Adipocyte (in vitro differentiated cells): Measurements from ENCODE around the gene PSD.

Experiments used
- DNase-seq: peaks from one replicate; pipeline ENCODE4 v3.0.0-alpha.2; 2015; ENCODE audit warnings: low read depth
- H3K27me3 ChIP-seq: replicated peaks from 2 replicates; pipeline ENCODE4 v1.7.0; 2013; ENCODE audit warnings: mild to moderate bottlenecking, low read length, moderate library complexity; ENCODE audit not compliant: control insufficient read depth, insufficient read depth
- H3K36me3 ChIP-seq: 2 replicates; pipeline ENCODE4 v1.7.0; 2013; ENCODE audit warnings: low read length, mild to moderate bottlenecking, moderate library complexity; ENCODE audit not compliant: control insufficient read depth, insufficient read depth, severe bottlenecking
- H3K4me1 ChIP-seq: 2 replicates; pipeline ENCODE4 v1.7.0; 2013; ENCODE audit warnings: mild to moderate bottlenecking, low read length, moderate library complexity; ENCODE audit not compliant: control insufficient read depth, insufficient read depth
- H3K4me3 ChIP-seq: 2 replicates; pipeline ENCODE4 v1.7.0; 2013; ENCODE audit warnings: mild to moderate bottlenecking, low read length, moderate library complexity
- H3K9ac ChIP-seq: 2 replicates; pipeline ENCODE4 v1.7.0; 2013; ENCODE audit warnings: mild to moderate bottlenecking, low read length, moderate library complexity
- H3K9me3 ChIP-seq: 2 replicates; pipeline ENCODE4 v1.7.0; 2013; ENCODE audit warnings: mild to moderate bottlenecking, low read length, moderate library complexity; ENCODE audit not compliant: control insufficient read depth

Gene PSD

DNA sequence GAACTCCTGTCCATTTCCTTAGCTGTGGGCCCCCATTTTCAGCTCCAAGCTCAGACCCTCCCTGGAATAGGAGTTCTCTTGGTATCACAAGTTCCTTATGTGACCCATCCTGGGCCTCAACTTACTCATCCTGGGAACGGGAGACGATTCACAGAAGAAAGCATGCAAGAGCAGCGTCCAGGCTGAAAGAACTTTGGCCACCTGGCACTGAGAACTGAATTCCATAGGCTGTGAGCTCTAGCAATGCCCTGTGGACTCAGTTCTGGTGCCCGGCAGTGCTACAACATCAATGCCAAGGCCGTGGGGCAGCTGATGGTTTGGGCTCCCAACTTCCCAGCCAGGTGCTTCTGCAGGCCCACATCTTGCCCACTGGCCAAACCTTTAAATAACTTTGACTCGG, 17.7 kb upstream of the PSD start:
- no peak for DNase-seq
- Histone ChIP-seq H3K4me1 (peaks cover 24% of the 10 kb centered on the region), H3K9ac (no peak overlapping the region), H3K4me3 (no peak overlapping the region), H3K36me3 (no peaks in the 10 kb centered on the region), H3K27me3 (no peaks in the 10 kb centered on the region), H3K9me3 (no peaks in the 10 kb centered on the region)

DNA sequence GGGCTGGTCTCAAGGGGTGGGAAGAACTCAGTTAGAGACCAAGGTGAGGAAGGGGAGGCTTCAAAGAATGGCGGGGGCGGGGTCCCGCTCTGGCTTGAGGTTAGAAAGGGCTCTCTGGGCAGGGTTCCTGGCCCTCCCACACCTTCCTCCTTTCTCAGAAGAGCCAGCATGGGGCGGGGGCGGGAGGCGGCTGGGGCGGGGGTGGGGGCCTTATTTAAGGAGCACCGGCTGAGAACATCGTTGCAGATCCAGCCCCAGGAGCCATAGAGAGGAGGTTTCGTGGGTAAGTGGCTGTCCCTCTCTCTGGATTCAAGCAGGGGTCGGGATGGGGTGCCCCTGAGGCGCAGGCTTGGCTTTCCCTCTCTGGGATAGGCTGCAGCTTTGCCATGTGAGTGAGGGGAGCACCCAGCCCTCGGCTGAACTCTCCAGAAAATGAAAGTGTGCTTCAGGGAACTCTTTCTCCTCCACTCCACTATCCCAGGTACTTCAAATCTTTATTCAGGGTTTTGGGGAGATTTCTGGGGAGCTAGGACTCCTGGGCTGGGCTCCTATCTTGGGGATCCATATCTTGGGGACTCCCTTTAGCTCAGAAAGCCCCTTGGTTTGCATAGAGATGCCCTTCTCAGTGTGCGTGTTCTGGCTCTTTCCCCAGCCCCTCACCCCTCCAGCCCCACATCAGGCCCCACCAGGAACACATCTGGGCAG, 17.1 kb upstream of the PSD start:
- DNase-seq: peak; percentile 44
- peak overlapping the region; percentile 62 for H3K4me3 ChIP-seq

DNA sequence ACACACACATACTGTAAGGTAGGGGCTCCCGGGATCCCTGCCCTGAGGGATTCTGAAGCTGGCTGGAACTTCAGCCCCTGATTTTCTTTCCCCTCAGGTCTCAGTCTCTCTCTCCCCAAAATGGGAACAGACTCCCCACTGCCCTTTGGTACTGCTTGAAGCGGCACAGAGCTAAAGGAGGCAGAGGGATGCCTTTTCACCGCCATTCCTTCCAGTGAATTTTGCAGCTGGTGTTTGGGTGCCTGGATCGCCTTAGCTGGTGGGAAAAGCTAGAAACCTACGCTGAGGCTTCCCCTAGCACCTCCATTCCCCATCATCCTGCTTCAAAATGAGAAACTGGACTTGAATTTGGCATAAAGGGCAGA, 16.5 kb upstream of the PSD start:
- peak overlapping the region; percentile 43 for H3K9ac ChIP-seq
- H3K4me1 ChIP-seq: peaks cover 26% of the 10 kb centered on the region
- H3K4me3 ChIP-seq: peak overlapping the region; percentile 42
- H3K27me3 ChIP-seq: no peaks in the 10 kb centered on the region
- no peak for DNase-seq
- no peaks in the 10 kb centered on the region for H3K9me3 ChIP-seq
- peaks cover 3% of the 10 kb centered on the region for H3K36me3 ChIP-seq

More for the DNA sequence above, 17.1 kb upstream of the PSD start:
- H3K4me1 ChIP-seq: peaks cover 26% of the 10 kb centered on the region
- peak overlapping the region; percentile 49 for H3K9ac ChIP-seq
- peaks cover 2% of the 10 kb centered on the region for H3K36me3 ChIP-seq
- H3K27me3 ChIP-seq: no peaks in the 10 kb centered on the region
- H3K9me3 ChIP-seq: no peaks in the 10 kb centered on the region

DNA sequence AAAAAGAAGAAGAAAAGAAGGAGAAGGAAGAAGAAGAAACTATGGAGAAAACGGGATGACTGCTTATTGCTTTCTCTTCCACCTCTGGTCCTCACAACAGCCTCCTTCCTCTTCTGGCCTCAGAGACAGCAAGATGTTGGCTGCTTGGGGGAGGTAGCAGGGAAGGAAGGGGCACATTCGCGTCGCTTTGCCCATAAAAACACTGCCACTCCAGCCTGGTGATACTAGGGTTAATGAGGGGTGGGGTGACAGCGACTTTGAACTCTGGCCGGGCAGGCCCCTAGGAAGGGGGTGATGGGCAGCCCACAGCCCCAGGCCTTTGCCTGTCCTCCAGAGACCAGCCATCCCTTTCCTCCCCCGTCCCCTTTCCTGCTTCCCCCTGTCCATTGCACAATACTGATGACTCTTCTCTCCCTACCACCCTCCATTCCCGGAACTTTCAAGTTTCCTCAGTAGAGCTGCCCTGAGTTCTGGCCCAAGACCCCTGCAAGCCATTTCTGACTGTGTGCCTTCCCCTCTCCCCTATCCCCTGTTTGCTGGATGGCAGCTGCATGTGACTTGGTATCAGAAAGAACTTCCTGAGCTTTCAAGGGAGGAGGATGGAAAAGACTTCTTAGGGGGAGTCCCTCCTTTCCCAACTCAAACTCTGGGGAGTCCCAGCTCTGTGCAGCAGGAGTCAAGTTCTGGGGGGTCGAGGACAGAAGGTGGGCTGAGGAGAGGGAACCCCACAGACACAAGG, 16.0 kb upstream of the PSD start:
- Histone ChIP-seq H3K4me3 (peak overlapping the region; percentile 42), H3K9me3 (no peaks in the 10 kb centered on the region), H3K36me3 (peaks cover 3% of the 10 kb centered on the region), H3K4me1 (peaks cover 26% of the 10 kb centered on the region), H3K27me3 (no peaks in the 10 kb centered on the region), H3K9ac (peak overlapping the region; percentile 43)
- DNase-seq: peak; percentile 77

DNA sequence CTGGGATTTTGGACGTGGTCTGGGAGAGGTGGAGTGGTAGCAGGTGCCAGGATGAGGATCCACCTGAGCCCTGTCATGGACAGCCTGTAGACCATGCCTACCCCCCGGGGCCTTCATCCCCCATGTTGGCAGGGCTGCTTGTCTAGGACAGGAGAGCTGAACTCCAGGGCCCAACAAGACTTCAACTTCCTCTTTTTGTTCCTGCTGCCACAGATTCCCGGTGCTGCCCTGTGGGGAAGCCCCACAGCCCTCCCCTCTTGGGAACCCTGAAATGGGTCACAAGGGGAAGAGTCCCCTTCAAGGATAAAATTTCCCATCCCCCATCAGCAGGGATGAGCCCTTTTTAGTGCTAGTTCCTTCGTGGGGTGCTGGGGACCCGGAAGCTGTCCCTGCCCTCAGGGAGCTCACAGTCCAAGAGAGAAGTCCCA, 15.0 kb upstream of the PSD start:
- Histone ChIP-seq H3K9ac (no peak overlapping the region), H3K4me3 (no peak overlapping the region), H3K36me3 (peaks cover 3% of the 10 kb centered on the region), H3K27me3 (no peaks in the 10 kb centered on the region), H3K4me1 (peaks cover 26% of the 10 kb centered on the region), H3K9me3 (no peaks in the 10 kb centered on the region)
- no peak for DNase-seq

DNA sequence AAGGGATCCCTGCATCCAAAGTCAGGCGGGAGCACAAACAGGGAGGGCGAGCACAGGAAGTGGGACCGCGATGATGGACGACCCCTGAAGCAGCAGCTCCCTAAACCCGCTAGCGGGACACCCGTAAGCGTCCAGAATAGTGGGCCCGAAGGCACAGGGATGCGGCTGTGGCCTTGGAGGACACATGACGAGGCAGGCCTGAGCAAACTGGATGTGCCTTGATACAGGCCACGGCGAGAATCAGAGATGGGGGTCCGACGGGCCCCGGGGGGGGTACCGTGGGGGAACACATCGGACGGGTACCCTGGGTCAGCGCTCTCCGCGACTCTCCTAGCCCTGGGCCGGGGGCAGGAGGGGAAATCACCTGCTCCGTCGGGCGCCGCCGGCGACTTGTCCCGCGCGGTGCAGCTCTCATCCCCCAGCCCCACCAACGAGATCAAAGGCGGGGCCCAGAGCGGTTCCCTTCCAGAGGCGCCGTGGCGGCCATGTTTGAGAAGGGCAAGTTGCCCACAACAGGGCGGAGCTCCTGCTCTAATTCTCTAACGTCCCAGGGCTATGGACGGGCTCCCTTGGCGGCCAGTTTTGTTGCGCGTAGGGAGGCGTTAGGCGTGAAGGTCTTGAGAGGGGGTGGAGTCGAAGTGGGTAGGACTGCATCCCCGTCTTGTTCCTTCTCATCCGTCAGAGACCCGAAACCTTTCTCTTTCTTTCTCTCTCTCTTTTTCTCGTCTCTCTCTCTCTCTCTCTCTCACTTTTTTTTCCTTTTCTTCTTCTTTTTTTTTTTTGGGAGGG, 13.8 kb upstream of the PSD start, which contains the start of gene CUEDC2:
CUEDC2 (minus strand) TSS at position 413 of the 789 bp plus-strand sequence. CDS start 7,386 bp downstream, outside the sequence.
- Histone ChIP-seq H3K4me1 (peaks cover 26% of the 10 kb centered on the region), H3K27me3 (no peaks in the 10 kb centered on the region), H3K36me3 (peaks cover 3% of the 10 kb centered on the region), H3K9ac (peak within 1 kb of the TSS; percentile 99), H3K9me3 (no peaks in the 10 kb centered on the region), H3K4me3 (peak within 1 kb of the TSS; percentile 98)
- peak; percentile 99 for DNase-seq

DNA sequence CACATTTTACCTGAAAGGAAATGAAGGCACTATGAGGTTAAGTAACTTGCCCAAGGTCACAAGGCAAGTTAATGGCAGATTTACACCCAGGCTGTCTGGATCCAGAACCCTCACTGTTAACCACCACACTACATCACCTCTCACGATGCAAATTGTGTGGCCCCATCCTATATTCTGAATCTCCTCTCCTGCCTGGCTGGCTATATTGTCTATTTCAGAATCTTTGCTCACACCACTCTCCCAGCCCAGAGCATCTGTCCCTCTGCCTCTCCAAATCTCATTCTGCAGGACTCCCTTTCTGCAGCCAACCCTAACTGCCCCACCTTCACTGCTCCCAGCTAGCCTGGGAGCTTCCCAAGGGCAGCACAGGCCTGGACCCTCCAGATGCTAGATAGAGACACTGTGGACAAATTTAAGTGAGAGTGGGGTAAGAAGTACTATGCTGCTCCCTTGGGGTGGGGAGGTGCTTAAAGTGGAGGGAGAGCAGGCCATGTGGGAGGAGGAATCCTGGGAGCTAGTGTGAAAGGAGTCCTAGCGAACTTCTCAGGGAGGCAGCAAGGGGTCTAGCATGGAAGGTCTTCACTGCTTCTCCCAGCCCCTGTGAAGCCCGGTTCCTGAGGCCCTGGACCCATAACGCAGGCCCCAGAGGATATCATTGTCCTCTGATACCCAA, 13.0 kb upstream of the PSD start:
- Histone ChIP-seq H3K36me3 (peaks cover 3% of the 10 kb centered on the region), H3K9me3 (no peaks in the 10 kb centered on the region), H3K9ac (peak overlapping the region; percentile 99), H3K4me1 (peaks cover 26% of the 10 kb centered on the region), H3K4me3 (peak overlapping the region; percentile 98), H3K27me3 (no peaks in the 10 kb centered on the region)
- peak; percentile 51 for DNase-seq

DNA sequence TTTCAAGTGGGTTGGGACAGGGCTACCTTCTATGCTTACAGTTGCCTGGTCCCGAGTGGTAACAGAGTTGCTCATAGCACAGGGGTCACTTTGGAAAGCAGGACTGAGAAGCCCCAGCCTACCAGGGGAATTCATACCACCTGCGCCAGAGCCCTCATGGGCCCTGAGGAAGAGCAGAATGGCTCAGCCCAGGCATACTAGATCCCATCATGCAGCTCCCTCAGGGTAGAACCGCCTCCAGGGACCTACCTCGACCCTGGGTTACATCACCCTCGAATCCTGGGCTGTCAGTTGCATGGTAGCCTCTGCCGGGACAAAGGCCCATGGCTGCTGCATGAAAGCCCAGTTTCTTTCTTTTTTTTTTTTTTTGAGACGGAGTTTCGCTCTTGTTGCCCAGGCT, 10.9 kb upstream of the PSD start:
- Histone ChIP-seq H3K27me3 (no peaks in the 10 kb centered on the region), H3K4me1 (peaks cover 13% of the 10 kb centered on the region), H3K4me3 (no peak overlapping the region), H3K9me3 (no peaks in the 10 kb centered on the region), H3K36me3 (peaks cover 8% of the 10 kb centered on the region), H3K9ac (no peak overlapping the region)
- DNase-seq: no peak

DNA sequence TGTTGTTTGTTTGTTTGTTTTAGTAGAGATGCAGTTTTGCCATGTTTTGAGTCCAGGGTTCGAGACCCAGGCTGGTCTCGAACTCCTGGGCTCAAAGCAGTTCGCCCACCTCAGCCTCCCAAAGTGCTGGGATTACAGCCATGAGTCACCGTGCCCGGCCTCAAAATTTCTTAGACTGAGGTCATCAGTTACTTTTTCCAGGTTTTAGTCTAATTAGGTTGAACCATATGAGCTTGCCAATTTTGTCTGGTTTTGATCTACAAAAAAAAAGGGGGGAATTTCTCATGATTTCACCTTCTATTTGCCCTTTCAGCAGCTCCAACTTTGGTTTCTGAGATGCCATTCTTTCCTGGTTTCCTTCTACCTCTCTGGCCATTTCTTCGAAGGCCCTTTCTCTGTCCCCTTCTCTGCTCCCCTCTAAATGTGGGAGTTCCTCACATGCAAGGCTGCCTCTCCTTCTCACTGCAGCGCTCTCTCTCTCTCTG, 8.3 kb upstream of the PSD start:
- DNase-seq: no peak
- Histone ChIP-seq H3K9me3 (no peaks in the 10 kb centered on the region), H3K4me1 (peaks cover 19% of the 10 kb centered on the region), H3K27me3 (no peaks in the 10 kb centered on the region), H3K9ac (no peak overlapping the region), H3K4me3 (no peak overlapping the region), H3K36me3 (peaks cover 23% of the 10 kb centered on the region)

DNA sequence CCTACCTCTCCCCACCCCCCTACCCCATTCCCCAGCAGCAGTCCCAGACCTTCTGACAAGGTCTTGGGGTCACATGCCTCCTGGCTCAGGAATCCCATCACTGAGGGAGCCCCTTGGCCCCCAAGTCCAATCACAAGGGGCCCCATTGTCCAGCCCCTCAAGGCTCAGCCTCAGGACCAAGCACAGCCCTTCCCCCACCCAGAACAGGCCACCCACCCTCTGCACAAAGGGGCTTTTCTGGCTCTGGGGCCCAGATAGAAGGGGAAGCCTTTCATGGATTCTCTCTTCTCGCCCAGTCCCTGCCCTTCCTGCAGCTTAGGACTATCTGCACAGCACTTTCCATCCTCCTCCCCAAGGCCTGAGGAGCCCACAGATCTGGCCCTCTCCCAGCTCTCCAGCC, 6.9 kb upstream of the PSD start:
- Histone ChIP-seq H3K9ac (no peak overlapping the region), H3K27me3 (no peaks in the 10 kb centered on the region)

More for the DNA sequence above, 6.9 kb upstream of the PSD start:
- Histone ChIP-seq H3K4me3 (no peak overlapping the region), H3K36me3 (peaks cover 20% of the 10 kb centered on the region), H3K4me1 (peaks cover 12% of the 10 kb centered on the region), H3K9me3 (no peaks in the 10 kb centered on the region)
- DNase-seq: no peak
